Parathyroid adenoma (tissue), 2 donors: ENCODE data around the gene KRTAP9-2.
"Not testable (repeated sequence)": the region's sequence is repeated elsewhere in the genome, so short reads cannot be mapped to it uniquely, and the experiment has no call there.

ENCODE experiments used
- H2AFZ ChIP-seq: fragments of 300-600 bp; sonication (generic); one replicate; pipeline ENCODE4 v1.7.0; 2017; ENCODE audit warnings: antibody characterized with exemption, mild to moderate bottlenecking
- H3K27ac ChIP-seq: fragments of 300-600 bp; sonication (generic); one replicate; pipeline ENCODE4 v1.7.0; 2017
- H3K27me3 ChIP-seq: fragments of 300-600 bp; sonication (generic); one replicate; pipeline ENCODE4 v1.7.0; 2017; ENCODE audit warnings: low read length; ENCODE audit not compliant: control insufficient read depth, insufficient read depth
- H3K36me3 ChIP-seq: fragments of 300-600 bp; sonication (generic); one replicate; pipeline ENCODE4 v1.7.0; 2017; ENCODE audit warnings: low read length; ENCODE audit not compliant: control insufficient read depth, insufficient read depth
- H3K4me1 ChIP-seq: fragments of 300-600 bp; sonication (generic); one replicate; pipeline ENCODE4 v1.7.0; 2017; ENCODE audit warnings: control low read depth
- H3K4me2 ChIP-seq: fragments of 300-600 bp; sonication (generic); one replicate; pipeline ENCODE4 v1.7.0; 2017; ENCODE audit warnings: low read length
- H3K4me3 ChIP-seq: fragments of 300-600 bp; sonication (generic); one replicate; pipeline ENCODE4 v1.7.0; 2017; ENCODE audit warnings: low read depth, low read length
- H3K79me2 ChIP-seq: fragments of 300-600 bp; sonication (generic); one replicate; pipeline ENCODE4 v1.7.0; 2017; ENCODE audit warnings: control low read depth
- H3K9ac ChIP-seq: fragments of 300-600 bp; sonication (generic); one replicate; pipeline ENCODE4 v1.7.0; 2017; ENCODE audit warnings: mild to moderate bottlenecking
- H3K9me3 ChIP-seq: fragments of 300-600 bp; sonication (generic); one replicate; pipeline ENCODE4 v1.7.0; 2017; ENCODE audit warnings: low read length; ENCODE audit not compliant: control insufficient read depth
- CTCF ChIP-seq: fragments of 300-600 bp; sonication (generic); IDR thresholded peaks from one replicate; pipeline ENCODE4 v1.7.0; 2017; ENCODE audit warnings: antibody characterized with exemption, mild to moderate bottlenecking
- donor health status: primary hyperparathyroidism.

The KRTAP9-2 gene

GRCh38 chr17:41215681-41216080 is 10.8 kb upstream of the KRTAP9-2 start:
- Histone ChIP-seq H2AFZ (no peak overlapping the region), H3K27me3 (no peaks in the 10 kb centered on the region), H3K9ac (no peak overlapping the region), H3K79me2 (no peaks in the 10 kb centered on the region), H3K27ac (no peak overlapping the region), H3K36me3 (no peaks in the 10 kb centered on the region), H3K4me3 (no peak overlapping the region), H3K4me1 (no peaks in the 10 kb centered on the region), H3K9me3 (no peaks in the 10 kb centered on the region), H3K4me2 (no peak overlapping the region)
- no peak for TF ChIP-seq CTCF

- no peak overlapping the region for H3K27ac ChIP-seq
- H3K27me3 ChIP-seq = no peaks in the 10 kb centered on the region
- no peak for TF ChIP-seq CTCF
- no peak overlapping the region for H2AFZ ChIP-seq
- H3K4me1 ChIP-seq = no peaks in the 10 kb centered on the region
- H3K36me3 ChIP-seq = no peaks in the 10 kb centered on the region
- no peaks in the 10 kb centered on the region for H3K9me3 ChIP-seq
- no peaks in the 10 kb centered on the region for H3K79me2 ChIP-seq
- no peak overlapping the region for H3K9ac ChIP-seq
- no peak overlapping the region for H3K4me2 ChIP-seq
- H3K4me3 ChIP-seq = no peak overlapping the region
Observed at GRCh38 chr17:41223821-41224220, 2.6 kb upstream of the KRTAP9-2 start.

GRCh38 chr17:41226051-41226450 is 397 bp upstream of the KRTAP9-2 start:
- Histone ChIP-seq H3K9me3 (no peaks in the 10 kb centered on the region), H3K4me3 (no peak overlapping the region), H3K4me1 (no peaks in the 10 kb centered on the region), H3K36me3 (no peaks in the 10 kb centered on the region), H3K27me3 (no peaks in the 10 kb centered on the region), H2AFZ (no peak overlapping the region), H3K9ac (no peak overlapping the region), H3K27ac (no peak overlapping the region), H3K4me2 (no peak overlapping the region), H3K79me2 (no peaks in the 10 kb centered on the region)
- TF ChIP-seq CTCF = no peak

- TF ChIP-seq CTCF = no peak
- Histone ChIP-seq H2AFZ (no peak overlapping the region), H3K9me3 (no peaks in the 10 kb centered on the region), H3K27ac (no peak overlapping the region), H3K4me1 (no peaks in the 10 kb centered on the region), H3K79me2 (no peaks in the 10 kb centered on the region), H3K9ac (no peak overlapping the region), H3K4me3 (no peak overlapping the region), H3K36me3 (no peaks in the 10 kb centered on the region), H3K27me3 (no peaks in the 10 kb centered on the region), H3K4me2 (no peak overlapping the region)
Observed at GRCh38 chr17:41230094-41230493, 3.6 kb downstream of the KRTAP9-2 start.

- H3K79me2 ChIP-seq = no peaks in the 10 kb centered on the region
Observed at GRCh38 chr17:41231731-41232130, 5.3 kb downstream of the KRTAP9-2 start.

GRCh38 chr17:41232399-41233105 is 6.1 kb downstream of the KRTAP9-2 start, which contains the start of gene KRTAP9-3:
Gene KRTAP9-3, plus strand, starts transcription at chr17:41232449. Its CDS starts 53 bp downstream, at chr17:41232502.
- H3K4me2 ChIP-seq, H3K9ac ChIP-seq, H3K79me2 ChIP-seq, H3K36me3 ChIP-seq, H2AFZ ChIP-seq, H3K4me3 ChIP-seq, H3K27me3 ChIP-seq, H3K9me3 ChIP-seq, H3K4me1 ChIP-seq, H3K27ac ChIP-seq: not testable (repeated sequence)

More at GRCh38 chr17:41231731-41232130, 5.3 kb downstream of the KRTAP9-2 start:
- Histone ChIP-seq H3K36me3 (no peaks in the 10 kb centered on the region), H3K4me3 (no peak overlapping the region), H3K9ac (no peak overlapping the region), H3K9me3 (no peaks in the 10 kb centered on the region), H3K4me1 (no peaks in the 10 kb centered on the region), H3K27ac (no peak overlapping the region), H3K4me2 (no peak overlapping the region), H2AFZ (no peak overlapping the region), H3K27me3 (no peaks in the 10 kb centered on the region)
- TF ChIP-seq CTCF = no peak

- not testable (repeated sequence) for H3K4me3 ChIP-seq, H3K79me2 ChIP-seq, H3K27ac ChIP-seq, H2AFZ ChIP-seq, H3K4me2 ChIP-seq, H3K9ac ChIP-seq, H3K36me3 ChIP-seq, H3K9me3 ChIP-seq, H3K27me3 ChIP-seq, H3K4me1 ChIP-seq
Observed at GRCh38 chr17:41237116-41237515, 10.7 kb downstream of the KRTAP9-2 start.
